HG03097 (cell line): ENCODE results near the gene CDC42SE2.
"Not testable (repeated sequence)": the region's sequence is repeated elsewhere in the genome, so short reads cannot be mapped to it uniquely, and the experiment has no call there.

Experiments
- ATAC-seq: cut with Tn5 transposase; IDR thresholded peaks from one replicate; pipeline ENCODE4 v1.9.1; 2021; ENCODE audit not compliant: unreplicated experiment, low FRiP score

The CDC42SE2 gene

DNA sequence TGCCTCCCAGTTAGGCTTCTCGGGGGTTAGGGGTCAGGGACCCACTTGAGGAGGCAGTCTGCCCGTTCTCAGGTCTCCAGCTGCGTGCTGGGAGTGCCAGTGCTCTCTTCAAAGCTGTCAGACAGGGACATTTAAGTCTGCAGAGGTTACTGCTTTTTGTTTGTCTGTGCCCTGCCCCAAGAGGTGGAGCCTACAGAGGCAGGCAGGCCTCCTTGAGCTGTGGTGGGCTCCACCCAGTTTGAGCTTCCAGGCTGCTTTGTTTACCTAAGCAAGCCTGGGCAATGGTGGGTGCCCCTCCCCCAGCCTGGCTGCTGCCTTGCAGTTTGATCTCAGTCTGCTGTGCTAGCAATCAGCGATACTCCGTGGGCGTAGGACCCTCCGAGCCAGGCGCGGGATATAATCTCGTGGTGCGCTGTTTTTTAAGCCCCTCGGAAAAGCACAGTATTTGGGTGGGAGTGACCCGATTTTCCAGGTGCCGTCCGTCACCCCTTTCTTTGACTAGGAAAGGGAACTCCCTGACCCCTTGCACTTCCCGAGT lies 48.5 kb downstream of the CDC42SE2 start:
- not testable (repeated sequence) for ATAC-seq

DNA sequence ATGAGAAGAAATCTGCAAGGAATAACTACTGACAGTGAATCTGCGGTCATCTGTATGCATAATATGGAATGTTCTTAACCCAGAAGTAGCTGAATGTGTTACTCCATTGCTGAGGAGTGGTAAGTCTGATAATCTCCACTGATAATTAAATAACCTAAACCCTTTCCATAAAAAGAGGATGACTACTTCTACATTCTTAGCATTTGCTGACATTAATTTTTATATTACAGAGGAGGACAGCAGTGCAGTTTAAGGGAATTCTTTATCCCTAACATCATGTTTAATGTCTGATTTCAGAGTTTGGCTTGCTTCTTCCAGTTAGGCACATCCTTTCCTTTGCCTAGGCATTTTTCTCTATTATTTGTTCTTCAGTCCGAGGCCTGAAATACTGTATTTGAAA lies 52.2 kb downstream of the CDC42SE2 start:
- ATAC-seq = no peak

DNA sequence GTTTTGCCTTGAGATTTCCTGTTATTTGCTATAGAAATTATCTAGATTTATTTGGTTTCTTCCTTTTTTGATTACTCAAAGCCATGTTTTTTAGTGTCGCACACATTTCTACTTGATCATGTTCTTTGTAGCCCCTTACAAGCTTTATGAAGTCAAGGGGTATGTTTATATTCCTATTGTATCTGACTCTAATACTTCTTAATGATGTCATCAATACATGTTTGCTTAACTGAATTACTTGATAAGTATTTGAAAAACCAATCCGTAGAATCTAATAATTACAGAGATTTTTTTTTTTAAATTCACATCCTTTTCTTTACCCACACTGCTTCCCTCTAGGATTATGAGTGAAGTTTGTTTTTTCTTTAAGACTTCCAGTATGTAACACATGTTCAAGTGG lies 53.0 kb downstream of the CDC42SE2 start:
- no peak for ATAC-seq

DNA sequence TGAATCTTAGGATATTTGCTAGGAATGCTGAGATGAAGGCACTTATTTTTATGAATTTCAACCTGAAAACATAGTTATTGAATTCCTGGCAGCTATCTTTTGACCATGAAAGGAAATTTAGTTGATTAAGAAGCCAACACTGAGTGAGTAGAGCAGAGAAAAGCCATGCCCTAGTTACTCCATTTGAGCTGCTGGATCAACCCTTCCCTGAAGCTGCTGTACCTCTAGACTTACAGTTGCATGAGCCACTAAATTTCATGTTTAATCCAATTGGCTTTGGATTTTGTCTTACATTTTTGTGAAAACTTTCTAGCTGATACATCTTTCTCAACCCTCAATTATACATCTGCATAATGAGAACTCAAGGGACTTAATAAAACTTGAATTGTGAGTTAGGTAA lies 54.6 kb downstream of the CDC42SE2 start:
- ATAC-seq = no peak

DNA sequence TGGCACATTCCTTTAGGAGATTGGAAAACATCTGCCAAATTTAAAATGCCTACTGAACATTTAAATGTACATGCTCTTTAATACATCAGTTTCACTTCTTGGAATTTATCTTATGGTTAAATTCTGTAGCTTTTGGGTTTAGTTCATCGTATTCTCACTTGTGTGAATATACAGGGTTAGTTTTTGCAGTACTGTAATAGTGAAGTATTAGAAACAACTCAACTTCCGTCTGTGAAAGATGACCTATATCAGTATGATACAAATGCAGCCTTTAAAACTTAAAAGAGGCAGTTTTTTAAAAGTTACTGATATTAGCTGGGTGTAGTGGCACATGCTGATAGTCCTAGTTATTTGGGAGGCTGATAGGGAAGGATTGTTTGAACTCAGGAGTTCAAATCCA lies 57.2 kb downstream of the CDC42SE2 start:
- no peak for ATAC-seq

DNA sequence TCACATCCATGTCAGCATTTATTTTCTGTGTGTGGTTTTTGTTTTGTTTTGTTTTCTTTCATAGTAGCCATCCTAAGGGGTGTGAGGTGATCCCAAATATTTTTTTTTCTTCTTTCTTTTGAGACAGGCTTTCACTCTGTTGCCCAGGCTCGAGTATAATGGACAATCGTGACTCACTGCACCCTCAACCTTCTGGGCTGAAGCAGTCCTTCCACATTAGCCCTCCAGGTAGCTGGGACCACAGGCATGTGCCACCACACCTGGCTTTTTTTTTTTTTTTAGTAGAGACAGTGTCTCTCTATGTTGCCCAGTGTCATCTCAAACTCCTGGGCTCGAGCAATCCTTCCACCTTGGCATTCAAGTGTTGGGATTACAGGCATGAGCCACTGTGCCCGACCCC lies 59.1 kb downstream of the CDC42SE2 start:
- no peak for ATAC-seq

DNA sequence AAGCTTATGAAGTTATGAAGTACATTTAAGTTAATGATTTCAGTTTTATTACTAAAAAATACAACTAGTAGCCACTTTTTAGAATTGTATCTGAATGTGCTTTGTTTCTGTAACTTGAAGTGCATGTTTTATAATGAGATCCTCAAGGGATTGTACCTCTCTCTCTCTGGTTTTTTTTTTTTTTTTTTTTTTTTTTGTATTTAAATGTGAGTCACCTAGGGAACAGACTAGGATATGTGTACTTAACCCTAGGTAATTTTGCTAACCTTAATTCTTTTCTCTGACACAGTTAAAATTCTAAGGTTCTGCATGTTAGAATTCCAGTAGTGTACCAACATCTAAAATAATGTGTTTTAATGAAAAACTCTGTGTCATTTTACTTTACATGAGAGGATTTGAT lies 59.5 kb downstream of the CDC42SE2 start:
- no peak for ATAC-seq

DNA sequence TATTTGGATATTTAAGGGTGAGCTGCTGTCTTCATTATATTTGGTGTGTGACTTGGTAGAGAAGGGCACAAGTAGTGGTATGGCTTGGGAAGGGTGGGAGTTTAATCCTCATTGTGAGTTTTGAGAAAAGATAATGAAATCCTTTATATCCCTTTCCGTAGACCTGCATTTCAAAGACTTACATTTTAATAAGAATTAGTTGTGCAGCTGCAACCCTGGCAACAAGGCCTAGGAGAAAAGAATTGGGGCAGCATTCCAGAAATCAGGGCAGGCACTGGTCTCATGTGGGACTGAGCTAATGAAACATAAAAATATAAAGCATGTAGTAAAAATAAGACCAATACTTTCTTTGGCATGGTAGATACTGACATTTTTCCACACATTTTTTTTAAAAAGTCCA lies 60.5 kb downstream of the CDC42SE2 start:
- ATAC-seq = no peak

DNA sequence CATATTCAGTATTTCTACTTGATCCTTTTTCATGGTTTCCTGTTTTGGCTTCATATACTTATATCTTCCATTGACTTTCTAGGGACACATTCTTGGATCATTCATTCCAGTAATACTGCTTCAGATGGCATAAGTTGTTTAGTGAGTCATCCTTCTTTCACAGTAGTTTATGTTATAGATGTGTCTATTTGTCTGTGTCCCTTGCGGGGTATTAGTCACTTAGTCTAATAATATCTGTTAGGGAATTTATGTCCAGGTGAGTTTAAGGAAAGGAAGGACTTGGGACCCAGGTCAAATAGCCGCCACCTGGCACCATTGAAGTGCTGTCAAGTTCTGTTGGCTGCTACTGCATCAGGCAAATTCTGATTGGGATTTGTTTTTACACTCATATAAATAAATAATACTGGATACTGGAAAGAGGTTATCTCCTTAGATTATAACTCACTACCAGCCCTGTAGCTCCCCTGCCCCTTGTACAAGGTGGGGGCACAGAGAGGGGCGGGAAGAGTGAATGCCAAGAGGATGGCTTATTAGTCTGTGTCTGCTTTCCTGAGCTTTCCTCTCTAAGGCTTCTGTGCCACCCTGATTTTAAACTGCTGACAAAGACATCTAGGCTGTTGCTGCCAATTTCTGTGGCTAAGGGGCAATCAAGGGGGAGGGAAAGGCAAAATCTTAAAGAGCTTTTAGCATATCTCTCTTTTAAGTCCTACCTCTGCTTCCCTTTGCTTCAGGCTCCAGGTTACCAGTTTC lies 64.9 kb downstream of the CDC42SE2 start:
- no peak for ATAC-seq

DNA sequence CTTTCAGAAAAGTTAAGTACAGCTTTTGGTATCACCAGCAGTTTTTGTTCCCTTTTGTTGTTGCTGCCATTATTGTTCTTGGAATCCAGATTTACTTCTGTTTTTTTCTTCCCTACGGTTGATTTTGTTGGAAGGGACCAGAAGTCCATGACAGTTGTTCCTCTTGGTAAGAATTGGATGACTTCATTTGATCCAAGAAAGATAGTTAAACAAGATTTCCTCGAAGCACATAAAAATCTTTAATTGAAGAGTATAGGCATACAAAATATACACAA lies 65.4 kb downstream of the CDC42SE2 start:
- ATAC-seq = no peak

DNA sequence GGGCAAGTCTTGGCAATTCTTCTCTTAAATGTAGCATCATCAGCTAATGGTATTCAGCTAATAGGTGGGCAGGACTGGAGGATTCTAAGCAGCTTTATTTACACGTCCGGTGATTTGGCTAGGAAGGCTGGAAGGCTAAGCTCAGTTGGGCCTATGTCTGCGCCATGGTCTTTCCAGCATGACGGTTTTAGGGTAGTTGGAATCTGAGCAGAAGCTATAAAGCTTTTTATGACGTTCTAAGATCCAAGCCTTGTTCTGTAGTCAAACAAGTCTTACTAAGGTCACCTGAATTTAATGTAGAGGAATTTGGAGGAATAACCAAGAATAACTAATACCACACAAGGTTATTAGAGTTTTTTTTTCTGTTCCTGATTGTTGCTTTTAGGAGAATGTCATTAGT lies 66.2 kb downstream of the CDC42SE2 start:
- ATAC-seq = no peak

DNA sequence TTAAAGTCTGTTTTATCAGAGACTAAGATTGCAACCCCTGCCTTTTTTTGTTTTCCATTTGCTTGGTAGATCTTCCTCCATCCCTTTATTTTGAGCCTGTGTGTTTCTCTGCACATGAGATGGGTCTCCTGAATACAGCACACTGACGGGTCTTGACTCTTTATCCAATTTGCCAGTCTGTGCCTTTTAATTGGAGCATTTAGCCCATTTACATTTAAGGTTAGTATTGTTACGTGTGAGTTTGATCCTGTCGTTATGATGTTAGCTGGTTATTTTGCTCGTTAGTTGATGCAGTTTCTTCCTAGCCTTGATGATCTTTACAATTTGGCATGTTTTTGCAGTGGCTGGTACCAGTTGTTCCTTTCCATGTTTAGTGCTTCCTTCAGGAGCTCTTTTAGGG lies 71.9 kb downstream of the CDC42SE2 start:
- ATAC-seq = not testable (repeated sequence)

DNA sequence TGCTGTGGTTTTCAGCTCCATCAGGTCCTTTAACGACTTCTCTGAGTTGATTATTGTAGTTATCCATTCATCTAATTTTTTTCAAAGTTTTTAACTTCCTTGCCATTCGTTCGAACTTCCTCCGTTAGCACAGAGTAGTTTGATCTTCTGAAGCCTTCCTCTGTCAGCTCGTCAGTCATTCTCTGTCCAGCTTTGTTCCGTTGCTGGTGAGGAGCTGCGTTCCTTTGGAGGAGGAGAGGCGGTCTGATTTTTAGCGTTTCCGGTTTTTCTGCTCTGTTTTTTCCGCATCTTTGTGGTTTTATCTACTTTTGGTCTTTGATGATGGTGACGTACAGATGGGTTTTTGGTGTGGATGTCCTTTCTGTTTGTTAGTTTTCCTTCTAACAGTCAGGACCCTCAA lies 72.9 kb downstream of the CDC42SE2 start:
- not testable (repeated sequence) for ATAC-seq

DNA sequence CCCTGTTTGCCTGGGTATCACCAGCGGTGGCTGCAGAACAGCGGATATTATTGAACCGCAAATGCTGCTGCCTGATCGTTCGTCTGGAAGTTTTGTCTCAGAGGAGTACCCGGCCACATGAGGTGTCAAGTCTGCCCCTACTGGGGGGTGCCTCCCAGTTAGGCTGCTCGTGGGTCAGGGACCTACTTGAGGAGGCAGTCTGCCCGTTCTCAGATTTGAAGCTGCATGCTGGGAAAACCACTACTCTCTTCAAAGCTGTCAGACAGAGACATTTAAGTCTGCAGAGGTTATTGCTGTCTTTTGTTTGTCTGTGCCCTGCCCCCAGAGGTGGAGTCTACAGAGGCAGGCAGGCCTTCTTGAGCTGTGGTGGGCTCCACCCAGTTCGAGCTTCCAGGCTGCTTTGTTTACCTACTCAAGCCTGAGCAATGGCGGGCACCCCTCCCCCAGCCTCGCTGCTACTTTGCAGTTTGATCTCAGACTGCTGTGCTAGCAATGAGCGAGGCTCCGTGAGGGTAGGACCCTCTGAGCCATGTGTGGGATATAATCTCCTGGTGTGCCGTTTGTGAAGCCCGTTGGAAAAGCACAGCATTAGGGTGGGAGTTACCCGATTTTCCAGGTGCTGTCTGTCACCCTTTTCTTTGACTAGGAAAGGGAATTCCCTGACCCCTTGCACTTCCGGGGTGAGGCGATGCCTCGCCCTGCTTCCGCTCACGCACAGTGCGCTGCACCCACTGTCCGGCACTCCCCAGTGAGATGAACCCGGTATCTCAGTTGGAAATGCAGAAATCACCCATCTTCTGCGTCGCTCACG lies 73.6 kb downstream of the CDC42SE2 start:
- ATAC-seq = not testable (repeated sequence)

DNA sequence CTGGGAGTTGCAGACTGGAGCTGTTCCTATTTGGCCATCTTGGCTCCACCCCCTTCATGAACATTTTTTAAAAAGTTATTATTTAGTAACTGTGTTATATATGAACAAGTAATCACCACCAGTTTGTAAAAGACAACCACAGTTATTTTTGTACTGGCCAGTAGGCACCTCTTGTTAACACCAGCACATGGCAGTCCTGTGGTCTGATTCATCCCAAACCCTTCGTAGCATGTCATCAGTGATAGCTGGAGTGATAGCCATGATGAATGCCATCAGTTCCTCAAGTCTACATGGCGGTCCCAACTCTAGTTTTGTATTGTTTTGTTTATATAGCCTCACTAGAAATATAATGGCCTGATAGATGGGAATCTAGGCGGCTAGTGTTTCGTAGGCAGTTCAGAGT lies 74.2 kb downstream of the CDC42SE2 start:
- ATAC-seq = no peak

DNA sequence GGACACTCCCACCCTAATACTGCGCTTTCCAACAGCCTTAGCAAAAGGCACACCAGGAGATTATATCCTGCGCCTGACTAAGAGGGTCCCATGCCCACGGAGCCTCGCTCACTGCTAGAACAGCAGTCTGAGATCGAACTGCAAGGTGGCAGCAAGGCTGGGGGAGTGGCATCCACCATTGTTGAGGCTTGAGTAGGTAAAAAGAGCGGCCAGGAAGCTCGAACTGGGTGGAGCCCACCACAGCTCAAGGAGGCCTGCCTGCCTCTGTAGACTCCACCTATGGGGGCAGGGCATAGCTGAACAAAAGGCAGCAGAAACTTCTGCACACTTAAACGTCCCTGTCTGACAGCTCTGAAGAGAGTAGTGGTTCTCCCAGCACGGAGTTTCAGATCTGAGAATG lies 80.4 kb downstream of the CDC42SE2 start:
- not testable (repeated sequence) for ATAC-seq

DNA sequence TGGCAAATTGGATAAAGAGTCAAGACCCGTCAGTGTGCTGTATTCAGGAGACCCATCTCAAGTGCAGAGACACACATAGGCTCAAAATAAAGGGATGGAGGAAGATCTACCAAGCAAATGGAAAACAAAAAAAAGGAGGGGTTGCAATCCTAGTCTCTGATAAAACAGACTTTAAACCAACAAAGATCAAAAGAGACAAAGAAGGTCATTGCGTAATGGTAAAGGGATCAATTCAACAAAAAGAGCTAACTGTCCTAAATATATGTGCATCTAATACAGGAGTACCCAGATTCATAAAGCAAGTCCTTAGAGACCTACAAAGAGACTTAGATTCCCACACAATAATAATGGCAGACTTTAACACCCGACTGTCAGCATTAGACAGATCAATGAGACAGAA lies 82.4 kb downstream of the CDC42SE2 start:
- not testable (repeated sequence) for ATAC-seq

DNA sequence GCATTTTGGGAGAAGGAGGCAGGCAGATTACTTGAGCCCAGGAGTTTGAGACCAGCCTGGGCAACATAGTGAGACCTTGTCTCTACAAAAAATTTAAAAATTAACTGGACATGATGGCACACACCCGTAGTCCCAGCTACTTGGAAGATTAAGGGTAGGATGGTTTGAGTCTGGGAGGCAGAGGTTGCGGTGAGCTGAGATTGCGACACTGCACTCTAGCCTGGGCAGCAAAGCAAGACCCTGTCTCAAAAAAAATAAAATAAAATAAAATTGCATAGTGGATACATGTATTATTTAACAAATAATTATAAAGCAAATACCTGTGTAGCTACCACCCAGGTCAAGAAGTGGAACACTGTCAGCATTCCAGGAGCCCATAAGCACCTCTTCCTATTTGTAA lies 90.1 kb downstream of the CDC42SE2 start:
- no peak for ATAC-seq

DNA sequence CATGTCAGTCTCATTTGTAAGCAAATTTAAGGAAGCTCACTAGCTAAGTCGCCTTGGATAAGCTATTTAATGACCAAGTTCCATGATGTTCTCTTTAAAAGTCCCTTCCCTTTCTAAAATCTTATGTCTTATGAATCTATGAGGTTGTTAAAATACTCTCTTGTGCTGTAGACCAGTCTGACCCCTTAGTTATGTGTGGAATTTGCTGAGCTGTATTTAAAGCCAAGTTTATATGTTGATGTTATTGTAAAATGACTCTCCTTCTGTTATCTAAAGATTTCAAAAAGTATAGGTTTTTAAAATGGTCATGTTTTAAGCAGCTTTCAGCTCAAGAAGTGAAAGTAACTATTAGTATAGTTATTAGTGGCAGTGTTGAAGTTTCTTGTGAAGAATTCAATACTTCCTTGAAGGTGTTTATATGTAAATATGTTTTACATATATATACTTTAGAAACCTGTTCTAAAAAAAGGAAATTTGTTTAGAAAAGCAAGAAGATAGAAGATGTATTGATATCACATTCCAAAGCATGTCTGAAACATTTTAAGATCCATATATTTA lies 92.2 kb downstream of the CDC42SE2 start:
- no peak for ATAC-seq

DNA sequence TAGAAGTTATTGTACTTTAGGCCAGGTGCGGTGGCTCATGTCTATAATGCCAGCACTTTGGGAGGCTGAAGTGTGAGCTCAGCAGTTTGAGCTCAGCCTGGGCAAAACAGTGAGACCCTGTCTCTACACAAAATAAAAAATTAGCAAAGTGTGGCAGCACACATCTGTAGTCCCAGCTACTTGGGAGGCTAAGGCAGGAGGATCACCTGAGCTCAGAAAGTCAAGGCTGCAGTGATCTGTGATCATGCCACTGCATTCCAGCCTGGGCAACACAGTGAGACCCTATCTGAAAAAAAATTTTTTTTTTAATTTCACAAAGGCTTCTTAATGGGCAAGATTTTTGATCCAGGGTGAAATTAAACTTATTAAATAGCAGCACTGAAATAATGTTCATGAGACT lies 92.8 kb downstream of the CDC42SE2 start:
- ATAC-seq = no peak

DNA sequence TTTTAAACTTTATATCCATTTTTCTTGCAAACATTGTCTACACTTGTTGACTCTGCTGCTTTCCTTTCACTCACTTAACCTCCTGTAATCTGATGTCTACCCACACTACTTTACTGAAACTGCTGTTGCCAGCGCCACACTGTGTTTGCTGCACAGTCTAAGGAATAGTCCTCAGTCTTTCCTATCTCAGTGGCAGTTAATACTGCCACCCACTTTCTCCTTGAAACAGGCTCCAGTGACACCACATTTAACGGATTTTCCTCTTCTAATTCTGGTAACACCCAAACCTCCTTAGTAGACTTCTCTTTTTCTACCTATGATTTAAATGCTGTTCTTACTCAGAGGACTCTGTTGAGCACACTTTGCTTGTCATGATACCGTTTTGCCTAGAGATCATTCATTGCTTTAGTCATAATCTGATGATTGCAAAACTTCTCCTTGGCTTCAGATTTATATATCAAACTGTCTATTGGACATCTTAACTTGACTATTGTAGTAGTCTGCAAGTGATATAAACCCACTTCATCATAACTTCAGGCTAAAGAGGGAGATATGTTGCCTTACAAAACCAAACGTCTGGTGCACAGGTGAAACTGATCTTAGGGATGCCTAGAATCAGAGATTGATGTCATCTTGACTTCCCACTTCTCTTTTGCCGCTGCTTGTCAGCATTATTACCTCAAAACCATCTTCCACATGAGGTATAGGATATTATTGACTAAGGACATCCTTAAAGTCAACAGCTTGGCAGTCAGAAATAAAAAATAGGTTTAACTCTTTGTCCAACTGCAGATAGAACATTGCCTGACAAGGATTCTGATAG lies 94.1 kb downstream of the CDC42SE2 start:
- ATAC-seq = no peak
